LoVo (cell line): ENCODE results near the gene RLN2.
"Not testable (repeated sequence)": the region's sequence is repeated elsewhere in the genome, so short reads cannot be mapped to it uniquely, and the experiment has no call there.

ENCODE experiments used
- DNase-seq: peaks from one replicate; pipeline ENCODE4 v3.0.0-alpha.2; 2016; ENCODE audit warnings: low spot score

Gene RLN2, protein sequence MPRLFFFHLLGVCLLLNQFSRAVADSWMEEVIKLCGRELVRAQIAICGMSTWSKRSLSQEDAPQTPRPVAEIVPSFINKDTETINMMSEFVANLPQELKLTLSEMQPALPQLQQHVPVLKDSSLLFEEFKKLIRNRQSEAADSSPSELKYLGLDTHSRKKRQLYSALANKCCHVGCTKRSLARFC

GRCh38 chr9:5303840-5304795, at the start of gene RLN2:
TSS of gene RLN2 (minus strand) at chr9:5304716. CDS start at chr9:5304580, 136 bp downstream.
- not testable (repeated sequence) for DNase-seq

DNA sequence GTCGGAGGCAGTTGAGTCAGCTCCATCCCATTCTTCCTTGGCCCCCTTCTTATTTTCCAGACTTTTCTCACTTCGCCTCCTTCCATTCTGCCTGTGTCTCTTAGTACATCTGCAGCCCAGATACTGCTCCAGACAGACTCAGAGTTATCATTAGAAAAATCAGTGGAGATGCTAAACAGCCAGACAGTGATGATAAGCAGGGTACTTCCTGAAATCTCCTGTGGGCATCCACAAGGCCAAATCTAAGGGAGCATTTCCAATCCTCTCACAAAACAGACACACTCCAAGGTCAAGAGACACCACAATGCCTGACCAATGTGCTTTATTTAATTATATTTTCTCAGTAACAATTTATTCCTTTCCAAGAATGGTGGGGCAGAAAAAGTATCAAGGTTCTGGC, 49.7 kb upstream of the RLN2 start:
- no peak for DNase-seq

DNA sequence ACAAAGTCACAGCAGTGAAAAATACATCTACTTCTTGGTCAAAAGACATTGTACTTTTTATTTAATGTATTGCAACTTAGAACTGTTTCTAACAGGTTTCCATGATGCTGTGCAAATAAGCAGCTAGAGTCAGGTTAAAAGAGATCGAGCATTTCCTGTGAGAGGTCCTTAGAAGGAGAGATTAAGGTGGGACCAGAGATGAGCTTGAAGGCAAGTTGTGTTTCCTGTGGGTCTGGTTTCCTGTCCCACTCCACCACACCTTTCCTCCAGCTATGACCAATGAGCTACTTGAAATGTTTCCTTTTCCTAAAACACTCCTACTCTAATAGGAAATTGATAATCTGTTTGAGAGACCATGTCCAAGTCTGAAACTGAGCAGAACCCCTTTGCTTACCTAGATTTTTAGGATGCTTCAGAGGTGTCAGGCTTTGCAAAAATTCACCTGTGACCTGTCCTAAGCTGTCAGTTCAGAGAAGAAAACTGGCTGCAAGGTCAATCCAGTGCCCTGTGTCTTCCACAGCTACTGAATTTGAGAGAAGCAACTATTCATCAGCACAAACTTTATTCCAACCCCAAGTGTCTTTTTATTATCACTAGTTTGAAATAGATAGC, 48.2 kb upstream of the RLN2 start:
- no peak for DNase-seq

DNA sequence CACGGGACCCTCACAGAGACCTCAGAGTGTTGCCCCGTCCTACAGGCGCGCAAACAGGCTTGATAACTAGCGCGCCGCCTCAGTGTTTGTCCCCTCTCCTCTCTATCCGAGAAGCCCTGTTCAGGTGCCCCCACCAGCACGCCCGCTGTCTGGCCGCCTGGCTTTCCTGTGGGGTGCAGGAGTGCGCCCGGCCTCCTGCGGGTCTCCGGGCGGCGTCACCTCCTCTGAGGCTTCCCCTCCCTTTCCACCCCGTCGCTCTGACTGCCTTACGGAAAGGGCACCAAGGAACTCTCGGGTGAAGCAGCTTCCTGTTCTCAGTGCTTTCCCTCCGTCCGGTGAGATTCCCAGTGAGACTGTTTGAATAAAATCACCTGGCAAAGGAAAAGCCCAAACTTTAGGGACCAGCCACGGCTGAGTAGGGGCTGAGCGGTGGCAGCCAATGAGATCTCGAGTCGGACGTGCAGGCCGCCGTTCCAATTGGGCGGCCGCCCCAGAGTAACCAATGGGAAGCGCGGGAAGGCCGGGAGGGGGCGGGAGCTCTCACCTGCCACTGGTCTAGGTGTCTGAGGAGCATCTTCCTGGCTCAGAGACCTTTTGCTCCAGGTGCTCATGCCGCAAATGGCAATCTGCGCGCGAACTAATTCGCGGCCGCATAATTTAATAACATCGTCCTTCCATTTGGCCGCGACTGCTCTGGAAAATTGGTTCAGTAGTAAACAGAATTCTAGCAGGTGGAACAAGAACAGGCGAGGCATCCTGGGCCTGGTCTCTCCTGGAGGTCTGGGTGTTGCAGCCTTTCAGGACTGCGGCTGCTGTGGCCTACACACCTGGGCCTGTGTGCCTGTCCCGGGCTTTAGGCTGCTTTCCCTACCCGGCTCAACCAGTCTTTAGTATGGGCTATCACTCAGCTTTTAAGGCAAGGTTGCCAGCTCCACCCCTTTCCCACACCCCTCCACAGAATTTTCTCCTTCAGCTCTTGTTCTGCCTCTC, 34.8 kb upstream of the RLN2 start, which contains the start of gene RLN1:
RLN1 (minus strand) TSS at position 885 of the 990 bp plus-strand sequence; CDS start at position 755, 130 bp downstream.
- DNase-seq, result not testable (repeated sequence)

GRCh38 chr9:5336688-5337087, 32.2 kb upstream of the RLN2 start:
- DNase-seq, result no peak

- DNase-seq, result not testable (repeated sequence)
Measured at GRCh38 chr9:5331276-5331675, 26.8 kb upstream of the RLN2 start.

DNA sequence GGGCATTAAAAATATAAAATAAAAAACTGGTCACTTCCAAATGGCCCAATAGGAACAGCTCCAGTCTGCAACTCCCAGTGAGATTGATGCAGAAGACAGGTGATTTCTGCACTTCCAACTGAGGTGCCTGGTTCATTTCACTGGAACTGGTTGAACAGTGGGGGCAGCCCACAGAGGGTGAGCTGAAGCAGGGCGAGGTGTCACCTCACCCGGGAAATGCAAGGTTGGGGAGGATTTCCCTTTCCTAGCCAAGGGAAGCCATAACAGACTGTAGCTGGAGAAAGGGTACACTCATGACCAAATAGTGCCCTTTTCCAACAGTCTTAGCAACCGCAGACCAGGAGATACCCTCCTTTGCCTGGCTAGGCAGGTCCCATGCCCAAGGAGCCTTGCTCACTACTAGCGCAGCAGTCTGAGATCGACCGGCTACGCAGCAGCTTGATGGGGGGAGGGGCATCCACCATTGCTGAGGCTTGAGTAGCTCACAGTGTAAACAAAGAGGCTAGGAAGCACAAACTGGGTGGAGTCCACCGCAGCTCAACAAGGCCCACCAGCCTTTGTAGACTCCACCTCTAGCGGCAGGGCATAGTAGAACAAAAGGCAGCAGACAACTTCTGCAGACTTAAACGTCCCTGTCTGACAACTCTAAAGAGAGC, 22.5 kb upstream of the RLN2 start:
- DNase-seq, result no peak

GRCh38 chr9:5326187-5326586, 21.7 kb upstream of the RLN2 start:
- DNase-seq, result no peak

- DNase-seq, result not testable (repeated sequence)
Measured at GRCh38 chr9:5321601-5322000, 17.1 kb upstream of the RLN2 start.

- DNase-seq, result no peak
Measured at GRCh38 chr9:5321058-5321457, 16.5 kb upstream of the RLN2 start.

DNA sequence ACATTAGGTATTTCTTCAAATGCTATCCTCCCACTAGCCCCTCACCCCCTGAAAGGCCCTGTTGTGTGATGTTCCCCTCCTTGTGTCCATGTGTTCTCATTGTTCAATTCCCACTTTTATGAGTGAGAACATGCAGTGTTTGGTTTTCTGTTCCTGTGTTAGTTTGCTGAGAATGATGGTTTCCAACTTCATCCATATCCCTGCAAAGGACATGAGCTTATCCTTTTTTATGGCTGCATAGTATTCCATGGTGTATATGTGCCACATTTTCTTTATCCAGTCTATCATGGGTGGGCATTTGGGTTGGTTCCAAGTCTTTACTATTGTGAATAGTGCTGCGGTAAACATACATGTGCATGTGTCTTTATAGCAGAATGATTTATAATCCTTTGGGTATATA, 11.9 kb upstream of the RLN2 start:
- not testable (repeated sequence) for DNase-seq

- no peak for DNase-seq
Measured at GRCh38 chr9:5315187-5315923, 10.8 kb upstream of the RLN2 start.

DNA sequence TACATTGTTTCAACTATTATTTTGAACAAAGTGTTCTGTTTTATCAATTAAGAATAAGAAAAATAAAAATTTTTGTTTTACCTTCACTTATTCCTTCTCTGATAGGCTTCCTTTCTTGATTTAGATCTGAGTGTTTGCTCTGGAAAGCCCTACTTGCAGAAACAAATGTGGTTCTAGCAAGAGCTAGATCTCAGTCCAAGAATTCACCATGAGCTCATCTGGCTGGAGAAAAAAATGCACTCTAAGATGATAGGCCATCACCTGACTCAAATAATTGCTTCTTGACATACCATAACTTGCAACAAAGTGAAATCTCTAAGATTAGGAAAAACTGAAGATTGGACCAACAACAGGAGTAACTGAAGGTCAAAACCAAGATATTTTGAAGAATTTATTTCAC, 6.3 kb upstream of the RLN2 start:
- no peak for DNase-seq

- DNase-seq, result no peak
Measured at GRCh38 chr9:5305741-5306140, 1.2 kb upstream of the RLN2 start.

DNA sequence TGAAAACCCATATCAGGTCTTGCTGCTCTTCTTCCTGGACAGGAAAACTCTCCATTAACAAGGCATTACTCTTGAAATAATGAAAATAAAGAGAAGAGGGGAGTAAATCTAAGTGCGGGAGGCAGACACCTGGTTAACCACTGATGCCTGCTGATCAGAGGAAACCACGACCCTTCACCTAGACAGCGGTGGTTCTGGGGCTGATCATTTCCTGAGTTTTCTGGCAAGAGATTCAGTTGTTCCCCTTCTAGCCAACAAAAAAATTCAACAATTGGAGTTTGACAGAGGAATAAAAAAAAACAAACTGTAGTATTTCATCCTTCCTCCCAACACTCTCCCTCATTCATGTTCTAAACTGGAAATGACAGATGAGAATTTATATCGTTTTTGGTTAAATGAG, 3.0 kb downstream of the RLN2 start:
- DNase-seq, result no peak

DNA sequence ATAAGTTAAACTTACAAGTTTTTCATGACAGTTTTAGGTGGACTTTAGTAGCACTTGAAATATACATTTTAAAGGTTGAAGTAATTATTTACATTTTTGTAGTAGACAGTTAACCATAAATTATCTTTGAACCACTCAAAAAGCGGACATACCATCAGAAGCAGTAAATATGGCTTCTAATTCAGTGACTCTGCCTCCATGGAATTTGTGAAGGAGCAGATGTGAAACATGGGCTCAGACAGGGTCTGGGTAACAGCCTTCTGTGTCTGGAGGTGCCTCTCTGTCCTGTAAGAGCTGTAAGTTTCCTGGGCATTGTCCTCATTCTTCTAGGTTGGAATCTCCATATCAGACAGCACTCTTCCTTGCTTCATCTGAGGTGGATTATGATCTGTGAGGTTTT, 12.4 kb downstream of the RLN2 start:
- no peak for DNase-seq

DNA sequence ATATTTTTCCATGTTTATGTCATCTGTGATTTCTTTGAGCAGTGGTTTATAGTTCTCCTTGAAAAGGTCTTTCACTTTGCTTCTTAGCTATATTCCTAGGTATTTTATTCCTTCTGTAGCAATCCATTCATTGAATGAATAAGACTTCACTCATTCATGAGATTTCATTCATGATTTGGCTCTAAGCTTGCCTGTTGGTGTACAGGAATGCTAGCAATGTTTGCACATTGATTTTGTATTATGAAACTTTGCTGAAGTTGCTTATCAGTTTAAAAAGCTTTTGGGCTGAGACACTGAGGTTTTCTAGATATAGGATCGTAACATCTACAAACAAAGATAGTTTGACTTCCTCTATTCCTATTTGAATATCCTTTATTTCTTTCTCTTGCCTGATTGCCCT, 15.9 kb downstream of the RLN2 start:
- DNase-seq, result no peak

DNA sequence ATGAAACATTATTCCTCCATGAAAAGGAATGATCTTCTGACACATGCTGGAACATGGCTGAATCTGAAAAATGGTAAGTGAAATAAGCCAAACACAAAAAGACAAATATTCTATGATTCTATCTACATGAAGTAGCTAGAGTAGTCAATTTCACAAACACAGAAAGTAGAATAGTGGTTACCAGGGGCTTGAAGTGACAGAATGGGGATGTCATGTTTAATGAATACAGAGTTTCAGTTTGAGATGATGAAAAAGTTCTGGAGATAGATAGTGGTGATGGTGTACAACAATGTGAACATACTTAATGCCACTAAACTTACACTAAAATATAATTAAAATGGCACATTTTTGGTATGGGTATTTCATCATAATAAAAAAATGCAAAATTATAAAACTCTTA, 18.3 kb downstream of the RLN2 start:
- DNase-seq, result no peak

DNA sequence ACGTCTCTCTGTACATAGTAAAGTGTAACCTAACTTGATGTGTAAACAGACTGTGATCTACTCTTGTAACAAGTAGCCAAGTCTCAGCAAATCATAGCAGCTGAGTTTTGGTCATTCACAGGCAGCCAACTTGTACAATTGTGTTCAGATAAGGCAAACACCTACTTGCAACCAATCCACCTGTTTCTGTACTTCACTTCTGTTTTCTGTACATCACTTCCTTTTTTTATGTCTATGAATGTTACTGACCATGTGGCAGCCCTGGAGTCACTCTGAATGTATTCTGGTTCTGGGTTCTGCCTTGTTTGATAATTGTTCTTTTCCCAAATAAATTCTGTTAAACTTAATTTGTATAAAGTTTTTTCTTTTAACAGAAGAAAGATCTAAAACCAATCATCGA, 26.0 kb downstream of the RLN2 start:
- no peak for DNase-seq

DNA sequence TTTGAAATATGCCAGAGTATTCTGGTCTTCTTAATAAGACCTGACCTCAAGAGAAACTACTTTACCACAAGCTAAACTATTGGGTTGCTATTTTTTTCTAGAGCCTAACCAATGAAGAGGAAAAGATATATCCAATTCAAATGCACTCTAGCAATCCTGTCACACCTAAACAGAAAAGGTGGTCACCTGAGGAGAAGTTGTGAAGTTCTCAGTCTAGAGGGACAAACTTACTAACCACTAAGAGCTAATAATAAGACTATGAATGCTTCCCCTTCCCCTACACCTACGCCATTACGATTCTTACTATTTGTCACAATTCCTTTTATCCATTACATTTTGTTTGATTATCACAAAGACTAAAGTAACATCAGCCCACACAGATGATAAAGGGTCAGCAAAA, 29.7 kb downstream of the RLN2 start:
- DNase-seq, result no peak
